HG03095 (cell line): ENCODE data around the gene DUS2.
"Not testable (repeated sequence)": the region's sequence is repeated elsewhere in the genome, so short reads cannot be mapped to it uniquely, and the experiment has no call there.

Source experiments
- ATAC-seq: cut with Tn5 transposase; IDR thresholded peaks from one replicate; pipeline ENCODE4 v1.9.1; 2021; ENCODE audit warnings: moderate library complexity; ENCODE audit not compliant: unreplicated experiment

The DUS2 gene

GRCh38 chr16:67998231-67998778 is 24.8 kb upstream of the DUS2 start:
- ATAC-seq = not testable (repeated sequence)

GRCh38 chr16:67998779-67999688 is 24.1 kb upstream of the DUS2 start, which contains the start of gene DPEP2:
Gene DPEP2, minus strand, starts transcription at chr16:67999484. Its CDS starts 6,272 bp downstream, at chr16:67993212.
- ATAC-seq = not testable (repeated sequence)

GRCh38 chr16:67999985-68000384 is 23.1 kb upstream of the DUS2 start:
- no peak for ATAC-seq

GRCh38 chr16:68000450-68000849 is 22.6 kb upstream of the DUS2 start:
- no peak for ATAC-seq

GRCh38 chr16:68003031-68003430 is 20.1 kb upstream of the DUS2 start:
- ATAC-seq = no peak

- ATAC-seq = no peak
Measured at GRCh38 chr16:68005211-68005610, 17.9 kb upstream of the DUS2 start.

- ATAC-seq = no peak
Measured at GRCh38 chr16:68005786-68006286, 17.2 kb upstream of the DUS2 start.

- no peak for ATAC-seq
Measured at GRCh38 chr16:68009157-68009735, 13.8 kb upstream of the DUS2 start.

- not testable (repeated sequence) for ATAC-seq
Measured at GRCh38 chr16:68009872-68010271, 13.2 kb upstream of the DUS2 start.

- ATAC-seq = no peak
Measured at GRCh38 chr16:68013440-68013839, 9.6 kb upstream of the DUS2 start.

GRCh38 chr16:68015681-68016080 is 7.4 kb upstream of the DUS2 start, which contains the start of gene DPEP2NB:
Gene DPEP2NB, minus strand, starts transcription at chr16:68015911. Its CDS starts 141 bp downstream, at chr16:68015770.
- no peak for ATAC-seq

- no peak for ATAC-seq
Measured at GRCh38 chr16:68019167-68019680, 3.9 kb upstream of the DUS2 start.

GRCh38 chr16:68021490-68021889 is 1.6 kb upstream of the DUS2 start:
- no peak for ATAC-seq

GRCh38 chr16:68022278-68022727 is 781 bp upstream of the DUS2 start:
- peak; percentile 2 for ATAC-seq

- no peak for ATAC-seq
Measured at GRCh38 chr16:68028996-68029395, 5.9 kb downstream of the DUS2 start.

GRCh38 chr16:68030108-68030507 is 7.0 kb downstream of the DUS2 start:
- not testable (repeated sequence) for ATAC-seq

GRCh38 chr16:68031951-68032350 is 8.9 kb downstream of the DUS2 start:
- no peak for ATAC-seq

GRCh38 chr16:68033101-68033500 is 10.0 kb downstream of the DUS2 start:
- ATAC-seq = no peak

- ATAC-seq = no peak
Measured at GRCh38 chr16:68035227-68035626, 12.1 kb downstream of the DUS2 start.

- ATAC-seq = no peak
Measured at GRCh38 chr16:68037841-68038597, 14.9 kb downstream of the DUS2 start.
